Gastrocnemius medialis (tissue), 4 donors: ENCODE data around the gene KCNS3. TPM values are rescaled to one million over a fixed set of nuclear protein-coding genes. Genes with fewer than 3 reads are reported as not detected.

Source experiments
- ATAC-seq, 2 donors: fragments of 150-250 bp; one replicate each; pipeline ENCODE4 v1.9.1; 2016
- DNase-seq, 2 donors: peaks; one replicate each; pipeline ENCODE4 v3.0.0-alpha.2; 2019
- H3K27ac ChIP-seq, 4 donors: fragments of 200-600 bp; sonication (generic); 1 replicate in 1 of 4; 2 replicates in 3 of 4; pipeline ENCODE4 v1.5.1; 2016 to 2018; ENCODE audit warnings: mild to moderate bottlenecking in 2 of 4, moderate library complexity in 1 of 4
- H3K27me3 ChIP-seq, 3 donors: fragments of 200-600 bp; sonication (generic) in 2 of 3; 1 replicate in 1 of 3; 2 replicates in 2 of 3; pipeline versions ENCODE4 v1.5.1 to v1.6.0; 2016 to 2019; ENCODE audit warnings: mild to moderate bottlenecking in 1 of 3, moderate library complexity in 1 of 3
- H3K36me3 ChIP-seq, 2 donors: fragments of 200-600 bp; sonication (generic) in 1 of 2; one replicate each; pipeline ENCODE4 v1.5.1; 2017 to 2018
- H3K4me1 ChIP-seq, 2 donors: fragments of 200-600 bp; sonication (generic) in 1 of 2; one replicate each; pipeline ENCODE4 v1.5.1; 2016 to 2017; ENCODE audit warnings: mild to moderate bottlenecking in 2 of 2
- H3K4me3 ChIP-seq, 4 donors: fragments of 200-600 bp; sonication (generic) in 3 of 4; 1 replicate in 1 of 4; 2 replicates in 3 of 4; pipeline ENCODE4 v1.5.1; 2016 to 2019; ENCODE audit warnings: mild to moderate bottlenecking in 2 of 4
- H3K9me3 ChIP-seq, 3 donors: fragments of 200-600 bp; sonication (generic) in 2 of 3; 1 replicate in 1 of 3; 2 replicates in 2 of 3; pipeline ENCODE4 v1.5.1; 2016 to 2019
- CTCF ChIP-seq, 5 experiments: fragments of 450-650 bp in 3 of 5; fragments of 200-600 bp in 2 of 5; sonication (generic) in 2 of 5; IDR thresholded peaks in 4 of 5; conservative IDR thresholded peaks in 1 of 5; 1 replicate in 4 of 5; 2 replicates in 1 of 5; pipeline ENCODE4 v1.5.1; 2016 to 2019; ENCODE audit warnings: antibody characterized with exemption in 5 of 5, mild to moderate bottlenecking in 3 of 5, moderate library complexity in 3 of 5
- POLR2A ChIP-seq, 2 donors: fragments of 450-650 bp; IDR thresholded peaks; one replicate each; pipeline ENCODE4 v1.6.1; 2017; ENCODE audit warnings: antibody characterized with exemption in 2 of 2, mild to moderate bottlenecking in 2 of 2, moderate library complexity in 2 of 2
- in situ Hi-C, 4 donors: fragments of 200-750 bp; cut with MboI; loops; one replicate each; pipeline versions ENCODE4 v1.15.0 to v1.8.0; 2017; ENCODE audit warnings: low sequenced_read_pairs in 4 of 4
- intact Hi-C: fragments of 100-400 bp; cut with DNase I; formaldehyde crosslinking; loops from one replicate; pipeline ENCODE4 v1.15.1; 2023; ENCODE audit warnings: low total_unique reads
- total RNA-seq, 4 donors: library from RNA; depleted of rRNA; stranded (reverse); fragments of >200 nt; gene quantifications; one replicate each; pipeline versions ENCODE4 v1.1.0 to v1.2.3, GENCODE V29; 2016

KCNS3 gene
- total RNA-seq, 4 donors from 2014 or later, result 25.8 to 103 (median 65.6) TPM

GRCh38 chr2:17981936-17982335 is 103.5 kb downstream of the KCNS3 start:
- ATAC-seq (no peak), DNase-seq (no peak)
- no peaks in the 10 kb centered on the region for H3K36me3 ChIP-seq
- intact Hi-C loops, result no loop called here
- H3K27me3 ChIP-seq, result no peaks in the 10 kb centered on the region
- peaks cover 14 to 24% of the 10 kb centered on the region in 2 donors for H3K4me1 ChIP-seq
- no peak overlapping the region for H3K4me3 ChIP-seq
- in situ Hi-C loops, result no loop called here
- no peak overlapping the region for H3K27ac ChIP-seq
- no peak for TF ChIP-seq POLR2A (IDR thresholded peaks at IDR 0.05)
- no peak for TF ChIP-seq CTCF (IDR thresholded peaks at IDR 0.05 in 4 of 5, conservative IDR thresholded peaks at IDR 0.05 in 1 of 5)
- H3K9me3 ChIP-seq, result no peaks in the 10 kb centered on the region

Other genes with a start within 250 kb of the KCNS3 start
- 10 to 100 TPM in 2 of 4 donors, 1 to 10 TPM in 2; 7.5 to 11.0 (median 9.6) TPM for gene SMC6, start 124.9 kb upstream of the KCNS3 start, total RNA-seq
- gene GEN1, start 124.5 kb upstream of the KCNS3 start, total RNA-seq, result 1 to 10 TPM in 3 of 4 donors, under 1 TPM in 1; 0.31 to 8.7 (median 2.3) TPM
- not detected for gene MSGN1, start 62.2 kb upstream of the KCNS3 start, total RNA-seq